ENCODE results near the gene SLC5A6.

DNA sequence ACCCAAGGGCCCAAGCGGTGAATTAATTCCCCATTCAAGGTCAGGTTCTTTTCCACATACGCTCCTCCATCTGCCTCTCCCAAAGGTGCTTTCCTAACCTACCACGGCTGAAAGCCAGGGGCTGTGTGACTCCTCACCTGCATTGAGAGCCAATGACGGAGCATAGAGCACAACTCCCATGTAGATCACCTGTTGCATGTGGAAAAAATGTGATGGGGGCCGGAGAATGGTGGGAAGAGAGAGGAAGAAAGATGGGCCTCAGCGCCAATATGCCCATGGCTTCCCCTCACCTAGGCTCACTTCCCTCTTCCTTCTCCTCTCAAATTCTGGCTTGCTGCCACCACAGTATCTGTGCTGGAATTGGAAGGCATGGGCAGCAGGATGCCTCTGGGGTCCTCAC is 5.7 kb downstream of the SLC5A6 start:
- no peak for TF ChIP-seq POLR2A (IDR thresholded peaks at IDR 0.05)
- no peak for TF ChIP-seq CTCF (IDR thresholded peaks at IDR 0.05)
- no peak for TF ChIP-seq POLR2AphosphoS5 (IDR thresholded peaks at IDR 0.05)
- TF ChIP-seq EP300 (IDR thresholded peaks at IDR 0.05): no peak

Data from stomach (tissue), 4 donors.